GM12865 (cell line): Measurements from ENCODE around the gene THSD7B.

Experiments used
- DNase-seq: peaks from one replicate; pipeline ENCODE4 v3.0.0; 2010; ENCODE audit warnings: low read depth
- H3K4me3 ChIP-seq: 2 replicates; pipeline ENCODE4 v1.5.1; 2011; ENCODE audit warnings: mild to moderate bottlenecking, low read depth, low read length, control low read depth
- CTCF ChIP-seq: IDR thresholded peaks from 2 replicates; pipeline ENCODE4 v1.5.1; 2011; ENCODE audit warnings: low read length, control low read depth, low read depth, inconsistent platforms; ENCODE audit not compliant: insufficient read depth; ENCODE audit errors: missing control alignments

The THSD7B gene

GRCh38 chr2:137521653-137522619 lies 756.6 kb downstream of the THSD7B start:
- H3K4me3 ChIP-seq: no peak overlapping the region
- DNase-seq: no peak
- TF ChIP-seq CTCF: no peak

GRCh38 chr2:137522620-137523011 lies 757.3 kb downstream of the THSD7B start:
- DNase-seq: no peak
- TF ChIP-seq CTCF: no peak
- no peak overlapping the region for H3K4me3 ChIP-seq

- no peak overlapping the region for H3K4me3 ChIP-seq
- no peak for DNase-seq
- TF ChIP-seq CTCF: no peak
Observed at GRCh38 chr2:137523931-137524330, 758.6 kb downstream of the THSD7B start.

GRCh38 chr2:137525132-137525531 lies 759.8 kb downstream of the THSD7B start:
- no peak for DNase-seq
- no peak overlapping the region for H3K4me3 ChIP-seq
- no peak for TF ChIP-seq CTCF

- H3K4me3 ChIP-seq: no peak overlapping the region
Observed at GRCh38 chr2:137525641-137526190, 760.4 kb downstream of the THSD7B start.

GRCh38 chr2:137535897-137536296 lies 770.6 kb downstream of the THSD7B start:
- no peak for TF ChIP-seq CTCF
- peak; percentile 9 for DNase-seq
- no peak overlapping the region for H3K4me3 ChIP-seq

More at GRCh38 chr2:137525641-137526190, 760.4 kb downstream of the THSD7B start:
- no peak for TF ChIP-seq CTCF
- no peak for DNase-seq
